WTC11 (cell line): ENCODE measurements around the gene EMD.

Experiments used
- TCF7 ChIP-seq: sonication (generic); formaldehyde crosslinking; IDR thresholded peaks from 2 replicates; pipeline ENCODE4 v1.8.0; 2022; ENCODE audit warnings: mild to moderate bottlenecking, low read depth, missing genetic modification reagents, moderate library complexity
- ZNF138 ChIP-seq: sonication (generic); formaldehyde crosslinking; conservative IDR thresholded peaks from 2 replicates; pipeline ENCODE4 v1.8.1; 2022; ENCODE audit warnings: mild to moderate bottlenecking, moderate library complexity, missing genetic modification reagents
- ZNF263 ChIP-seq: sonication (generic); formaldehyde crosslinking; IDR thresholded peaks from 2 replicates; pipeline ENCODE4 v1.8.1; 2022; ENCODE audit warnings: low read depth, mild to moderate bottlenecking, moderate library complexity, missing genetic modification reagents
- TF ChIP-seq, protein P1 (sequence below): sonication (generic); formaldehyde crosslinking; IDR thresholded peaks from 2 replicates; pipeline ENCODE4 v1.8.1; 2023; ENCODE audit warnings: mild to moderate bottlenecking, missing genetic modification reagents, moderate library complexity
- TF ChIP-seq, protein P2 (sequence below): fragments of 200-600 bp; IDR thresholded peaks from 2 replicates; pipeline ENCODE4 v1.8.0; 2022; ENCODE audit warnings: antibody characterized with exemption
- TF ChIP-seq, protein P3 (sequence below): sonication (generic); formaldehyde crosslinking; IDR thresholded peaks from 2 replicates; pipeline ENCODE4 v1.8.1; 2023; ENCODE audit warnings: mild to moderate bottlenecking, moderate library complexity, missing genetic modification reagents

- TF ChIP-seq ZNF263 (no peak), ZNF138 (CRISPR knock-in tag) (no peak), TCF7 (no peak)
- TF ChIP-seq, protein P1, sequence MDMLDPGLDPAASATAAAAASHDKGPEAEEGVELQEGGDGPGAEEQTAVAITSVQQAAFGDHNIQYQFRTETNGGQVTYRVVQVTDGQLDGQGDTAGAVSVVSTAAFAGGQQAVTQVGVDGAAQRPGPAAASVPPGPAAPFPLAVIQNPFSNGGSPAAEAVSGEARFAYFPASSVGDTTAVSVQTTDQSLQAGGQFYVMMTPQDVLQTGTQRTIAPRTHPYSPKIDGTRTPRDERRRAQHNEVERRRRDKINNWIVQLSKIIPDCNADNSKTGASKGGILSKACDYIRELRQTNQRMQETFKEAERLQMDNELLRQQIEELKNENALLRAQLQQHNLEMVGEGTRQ (CRISPR knock-in tag), result no peak
- TF ChIP-seq, protein P2, sequence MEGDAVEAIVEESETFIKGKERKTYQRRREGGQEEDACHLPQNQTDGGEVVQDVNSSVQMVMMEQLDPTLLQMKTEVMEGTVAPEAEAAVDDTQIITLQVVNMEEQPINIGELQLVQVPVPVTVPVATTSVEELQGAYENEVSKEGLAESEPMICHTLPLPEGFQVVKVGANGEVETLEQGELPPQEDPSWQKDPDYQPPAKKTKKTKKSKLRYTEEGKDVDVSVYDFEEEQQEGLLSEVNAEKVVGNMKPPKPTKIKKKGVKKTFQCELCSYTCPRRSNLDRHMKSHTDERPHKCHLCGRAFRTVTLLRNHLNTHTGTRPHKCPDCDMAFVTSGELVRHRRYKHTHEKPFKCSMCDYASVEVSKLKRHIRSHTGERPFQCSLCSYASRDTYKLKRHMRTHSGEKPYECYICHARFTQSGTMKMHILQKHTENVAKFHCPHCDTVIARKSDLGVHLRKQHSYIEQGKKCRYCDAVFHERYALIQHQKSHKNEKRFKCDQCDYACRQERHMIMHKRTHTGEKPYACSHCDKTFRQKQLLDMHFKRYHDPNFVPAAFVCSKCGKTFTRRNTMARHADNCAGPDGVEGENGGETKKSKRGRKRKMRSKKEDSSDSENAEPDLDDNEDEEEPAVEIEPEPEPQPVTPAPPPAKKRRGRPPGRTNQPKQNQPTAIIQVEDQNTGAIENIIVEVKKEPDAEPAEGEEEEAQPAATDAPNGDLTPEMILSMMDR, result no peak
- TF ChIP-seq, protein P3, sequence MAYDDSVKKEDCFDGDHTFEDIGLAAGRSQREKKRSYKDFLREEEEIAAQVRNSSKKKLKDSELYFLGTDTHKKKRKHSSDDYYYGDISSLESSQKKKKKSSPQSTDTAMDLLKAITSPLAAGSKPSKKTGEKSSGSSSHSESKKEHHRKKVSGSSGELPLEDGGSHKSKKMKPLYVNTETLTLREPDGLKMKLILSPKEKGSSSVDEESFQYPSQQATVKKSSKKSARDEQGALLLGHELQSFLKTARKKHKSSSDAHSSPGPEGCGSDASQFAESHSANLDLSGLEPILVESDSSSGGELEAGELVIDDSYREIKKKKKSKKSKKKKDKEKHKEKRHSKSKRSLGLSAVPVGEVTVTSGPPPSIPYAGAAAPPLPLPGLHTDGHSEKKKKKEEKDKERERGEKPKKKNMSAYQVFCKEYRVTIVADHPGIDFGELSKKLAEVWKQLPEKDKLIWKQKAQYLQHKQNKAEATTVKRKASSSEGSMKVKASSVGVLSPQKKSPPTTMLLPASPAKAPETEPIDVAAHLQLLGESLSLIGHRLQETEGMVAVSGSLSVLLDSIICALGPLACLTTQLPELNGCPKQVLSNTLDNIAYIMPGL (CRISPR knock-in tag), result no peak
Observed at GRCh38 chrX:154351183-154352011, 27.7 kb upstream of the EMD start.
